NCI-H2107 treated with DMSO at 0.1 percent for 48 hours (cell line): ENCODE results near the gene PSMC3.

ENCODE experiments used
- DNase-seq: peaks from one replicate; lab custom pipeline; 2025; ENCODE audit not compliant: unreplicated experiment; lab: John Stamatoyannopoulos, UW

The PSMC3 gene

GRCh38 chr11:47413908-47414684, 12.1 kb downstream of the PSMC3 start:
- no peak for DNase-seq

GRCh38 chr11:47413351-47413750, 12.9 kb downstream of the PSMC3 start:
- DNase-seq = no peak

GRCh38 chr11:47411884-47412746, 14.1 kb downstream of the PSMC3 start:
- no peak for DNase-seq

GRCh38 chr11:47410370-47411264, 15.6 kb downstream of the PSMC3 start:
- DNase-seq = no peak

- DNase-seq = no peak
Observed at GRCh38 chr11:47409440-47410369, 16.5 kb downstream of the PSMC3 start.

- DNase-seq = no peak
Observed at GRCh38 chr11:47408598-47409439, 17.4 kb downstream of the PSMC3 start.

- peak; percentile 47 for DNase-seq
Observed at GRCh38 chr11:47407746-47408590, 18.3 kb downstream of the PSMC3 start, which contains the start of gene SLC39A13. Gene SLC39A13, plus strand, starts transcription at chr11:47408590. Its CDS starts 1,505 bp downstream, at chr11:47410095.

- no peak for DNase-seq
Observed at GRCh38 chr11:47406896-47407745, 19.1 kb downstream of the PSMC3 start.

- no peak for DNase-seq
Observed at GRCh38 chr11:47403571-47403970, 22.7 kb downstream of the PSMC3 start.

GRCh38 chr11:47403135-47403534, 23.1 kb downstream of the PSMC3 start:
- DNase-seq = no peak

- DNase-seq = no peak
Observed at GRCh38 chr11:47400768-47401279, 25.4 kb downstream of the PSMC3 start.

GRCh38 chr11:47399860-47400767, 26.1 kb downstream of the PSMC3 start:
- no peak for DNase-seq

- no peak for DNase-seq
Observed at GRCh38 chr11:47398551-47398950, 27.7 kb downstream of the PSMC3 start.

- DNase-seq = no peak
Observed at GRCh38 chr11:47398011-47398410, 28.2 kb downstream of the PSMC3 start.

- no peak for DNase-seq
Observed at GRCh38 chr11:47396049-47396320, 30.3 kb downstream of the PSMC3 start.
